RWPE2 (cell line): ENCODE data around the gene RFX2.

Experiments used
- ATAC-seq: fragments of 200-7000 bp; cut with Tn5 transposase; 3 replicates; pipeline ENCODE4 v1.9.1; 2021; ENCODE audit warnings: low read depth
- DNase-seq: peaks from one replicate; pipeline ENCODE4 v3.0.0-alpha.2; 2020; ENCODE audit warnings: low spot score
- H3K27ac ChIP-seq: fragments of 450-650 bp; 2 replicates; pipeline ENCODE4 v1.5.1; 2017; ENCODE audit warnings: mild to moderate bottlenecking; ENCODE audit not compliant: poor library complexity, severe bottlenecking
- H3K27me3 ChIP-seq: fragments of 250-450 bp; sonication (Bioruptor Pico); 2 replicates; pipeline ENCODE4 v1.5.1; 2021; ENCODE audit warnings: mild to moderate bottlenecking, moderate library complexity; ENCODE audit not compliant: insufficient read depth, poor library complexity, severe bottlenecking
- H3K36me3 ChIP-seq: fragments of 250-450 bp; sonication (Bioruptor Pico); 2 replicates; pipeline ENCODE4 v1.5.1; 2020; ENCODE audit warnings: low read depth, mild to moderate bottlenecking, moderate library complexity
- H3K4me1 ChIP-seq: fragments of 250-450 bp; sonication (Bioruptor Pico); 2 replicates; pipeline ENCODE4 v1.5.1; 2021; ENCODE audit warnings: mild to moderate bottlenecking, moderate library complexity; ENCODE audit not compliant: insufficient read depth, poor library complexity, severe bottlenecking
- H3K4me3 ChIP-seq: fragments of 250-450 bp; sonication (Bioruptor Pico); 2 replicates; pipeline ENCODE4 v1.5.1; 2021; ENCODE audit warnings: mild to moderate bottlenecking, moderate library complexity; ENCODE audit not compliant: severe bottlenecking
- H3K9me3 ChIP-seq: fragments of 250-450 bp; sonication (Bioruptor Pico); 2 replicates; pipeline ENCODE4 v1.5.1; 2021; ENCODE audit warnings: mild to moderate bottlenecking, moderate library complexity; ENCODE audit not compliant: severe bottlenecking
- CTCF ChIP-seq: fragments of 450-650 bp; IDR thresholded peaks from one replicate; pipeline ENCODE4 v1.5.1; 2017; ENCODE audit warnings: mild to moderate bottlenecking, moderate library complexity; ENCODE audit not compliant: poor library complexity, severe bottlenecking

RFX2 gene

GRCh38 chr19:6059396-6059947 lies 50.8 kb downstream of the RFX2 start:
- no peak for TF ChIP-seq CTCF
- H3K9me3 ChIP-seq, result no peaks in the 10 kb centered on the region
- ATAC-seq, result no peak
- H3K4me3 ChIP-seq, result no peak overlapping the region
- peaks cover 10% of the 10 kb centered on the region; the same call in 1 of the 2 replicates for H3K36me3 ChIP-seq
- peak overlapping the region; percentile 98 for H3K27ac ChIP-seq
- no peak for DNase-seq
- peaks cover 57% of the 10 kb centered on the region for H3K4me1 ChIP-seq
- no peaks in the 10 kb centered on the region for H3K27me3 ChIP-seq

- peak overlapping the region; percentile 98 for H3K27ac ChIP-seq
Observed at GRCh38 chr19:6058518-6059201, 51.6 kb downstream of the RFX2 start.

GRCh38 chr19:6057651-6058517 lies 52.4 kb downstream of the RFX2 start:
- H3K4me1 ChIP-seq, result peaks cover 49% of the 10 kb centered on the region
- peak; percentile 33 for TF ChIP-seq CTCF
- H3K27me3 ChIP-seq, result no peaks in the 10 kb centered on the region
- ATAC-seq, result no peak; the same call in 2 of the 3 replicates
- DNase-seq, result no peak
- H3K36me3 ChIP-seq, result peaks cover 10% of the 10 kb centered on the region; the same call in 1 of the 2 replicates
- H3K4me3 ChIP-seq, result no peak overlapping the region
- H3K27ac ChIP-seq, result peak overlapping the region; percentile 98
- H3K9me3 ChIP-seq, result no peaks in the 10 kb centered on the region

More at GRCh38 chr19:6058518-6059201, 51.6 kb downstream of the RFX2 start:
- Histone ChIP-seq H3K4me3 (no peak overlapping the region), H3K9me3 (no peaks in the 10 kb centered on the region), H3K27me3 (no peaks in the 10 kb centered on the region), H3K36me3 (peaks cover 10% of the 10 kb centered on the region; the same call in 1 of the 2 replicates), H3K4me1 (peaks cover 49% of the 10 kb centered on the region)
- no peak for ATAC-seq
- no peak for DNase-seq
- no peak for TF ChIP-seq CTCF

GRCh38 chr19:6056801-6057650 lies 53.3 kb downstream of the RFX2 start:
- Histone ChIP-seq H3K9me3 (no peaks in the 10 kb centered on the region), H3K4me3 (no peak overlapping the region), H3K4me1 (peaks cover 42% of the 10 kb centered on the region), H3K27ac (peak overlapping the region; percentile 98), H3K36me3 (peaks cover 10% of the 10 kb centered on the region; the same call in 1 of the 2 replicates), H3K27me3 (no peaks in the 10 kb centered on the region)
- ATAC-seq, result peak; percentile 75
- peak; percentile 83 for DNase-seq
- no peak for TF ChIP-seq CTCF
